Measurements from ENCODE around the gene PROSER3. TPM values are rescaled to one million over a fixed set of nuclear protein-coding genes. Genes with fewer than 3 reads are reported as not detected.
"Not testable (repeated sequence)": the region's sequence is repeated elsewhere in the genome, so short reads cannot be mapped to it uniquely, and the experiment has no call there.

Gene PROSER3
- total RNA-seq, 4 donors from 2014 or later = 3.7 to 9.7 (median 8.6) TPM

DNA sequence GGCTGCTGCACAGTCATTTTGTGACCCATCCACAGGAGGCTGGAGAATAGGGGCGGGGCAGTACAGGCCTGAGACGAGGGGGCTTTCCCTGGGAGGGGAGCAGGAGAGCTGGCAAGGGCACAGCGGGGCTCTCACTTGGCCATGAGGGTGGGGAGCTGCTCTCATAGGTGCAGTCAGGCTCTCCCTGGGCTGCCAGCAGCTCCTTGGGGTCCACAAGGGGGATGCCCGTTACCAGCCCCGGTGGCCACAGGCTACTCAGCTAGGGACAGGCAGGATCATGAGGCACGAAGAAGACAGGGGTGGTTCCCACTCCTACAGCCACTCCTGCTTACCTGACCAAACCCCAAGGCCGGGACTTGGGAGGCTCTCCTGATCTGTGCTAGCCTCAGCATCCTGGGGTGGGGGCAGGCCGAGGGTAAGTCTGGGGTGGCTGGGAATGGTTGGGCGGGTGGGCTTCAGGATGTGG, 33.9 kb downstream of the PROSER3 start:
- Histone ChIP-seq H3K36me3 (peaks cover 0 to 8% (median 0%) of the 10 kb centered on the region in 3 donors), H3K27me3 (peaks cover 0 to 32% (median 1%) of the 10 kb centered on the region in 4 donors), H3K27ac (no peak overlapping the region), H3K9me3 (no peaks in the 10 kb centered on the region), H3K4me3 (no peak overlapping the region), H3K4me1 (no peaks in the 10 kb centered on the region)
- no CpG with 5 or more reads among the region's 9 CpGs for WGBS, 2 donors
- intact Hi-C loops (cut with DNase I) = no loop called here
- TF ChIP-seq POLR2A (IDR thresholded peaks at IDR 0.05) = no peak
- TF ChIP-seq, protein P1, sequence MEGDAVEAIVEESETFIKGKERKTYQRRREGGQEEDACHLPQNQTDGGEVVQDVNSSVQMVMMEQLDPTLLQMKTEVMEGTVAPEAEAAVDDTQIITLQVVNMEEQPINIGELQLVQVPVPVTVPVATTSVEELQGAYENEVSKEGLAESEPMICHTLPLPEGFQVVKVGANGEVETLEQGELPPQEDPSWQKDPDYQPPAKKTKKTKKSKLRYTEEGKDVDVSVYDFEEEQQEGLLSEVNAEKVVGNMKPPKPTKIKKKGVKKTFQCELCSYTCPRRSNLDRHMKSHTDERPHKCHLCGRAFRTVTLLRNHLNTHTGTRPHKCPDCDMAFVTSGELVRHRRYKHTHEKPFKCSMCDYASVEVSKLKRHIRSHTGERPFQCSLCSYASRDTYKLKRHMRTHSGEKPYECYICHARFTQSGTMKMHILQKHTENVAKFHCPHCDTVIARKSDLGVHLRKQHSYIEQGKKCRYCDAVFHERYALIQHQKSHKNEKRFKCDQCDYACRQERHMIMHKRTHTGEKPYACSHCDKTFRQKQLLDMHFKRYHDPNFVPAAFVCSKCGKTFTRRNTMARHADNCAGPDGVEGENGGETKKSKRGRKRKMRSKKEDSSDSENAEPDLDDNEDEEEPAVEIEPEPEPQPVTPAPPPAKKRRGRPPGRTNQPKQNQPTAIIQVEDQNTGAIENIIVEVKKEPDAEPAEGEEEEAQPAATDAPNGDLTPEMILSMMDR (IDR thresholded peaks at IDR 0.05) = no peak
- no peak for DNase-seq

DNA sequence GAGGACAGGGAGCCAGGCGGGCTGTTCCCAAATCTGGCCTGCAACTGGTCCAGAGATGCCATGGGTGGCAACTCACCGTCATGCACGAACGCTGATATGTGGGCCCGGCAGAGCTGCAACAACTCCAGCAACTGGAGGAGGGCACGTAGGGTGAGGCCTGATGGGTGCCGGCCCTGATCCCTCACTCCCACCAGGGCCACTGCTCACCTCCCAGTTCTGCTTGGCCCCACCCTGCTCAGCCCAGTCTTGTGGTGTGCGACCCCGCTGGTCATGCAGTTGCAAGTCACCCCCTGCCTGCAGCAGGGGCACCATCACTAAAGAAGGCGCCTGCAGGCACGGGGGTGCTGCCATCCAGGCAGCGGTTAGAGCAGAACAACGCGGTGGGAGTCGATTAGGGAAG, 34.3 kb downstream of the PROSER3 start:
- Histone ChIP-seq H3K27ac (no peak overlapping the region), H3K27me3 (peaks cover 0 to 37% (median 3%) of the 10 kb centered on the region in 4 donors), H3K4me3 (no peak overlapping the region), H3K4me1 (no peaks in the 10 kb centered on the region), H3K9me3 (no peaks in the 10 kb centered on the region), H3K36me3 (peaks cover 0 to 3% (median 0%) of the 10 kb centered on the region in 3 donors)
- intact Hi-C loops (cut with DNase I) = no loop called here
- no peak for DNase-seq
- no peak for TF ChIP-seq POLR2A (IDR thresholded peaks at IDR 0.05)
- TF ChIP-seq, protein P1 (IDR thresholded peaks at IDR 0.05) = no peak
- 90 to 95% methylated on average over 4 to 11 of the region's 15 CpGs for WGBS, 2 donors

DNA sequence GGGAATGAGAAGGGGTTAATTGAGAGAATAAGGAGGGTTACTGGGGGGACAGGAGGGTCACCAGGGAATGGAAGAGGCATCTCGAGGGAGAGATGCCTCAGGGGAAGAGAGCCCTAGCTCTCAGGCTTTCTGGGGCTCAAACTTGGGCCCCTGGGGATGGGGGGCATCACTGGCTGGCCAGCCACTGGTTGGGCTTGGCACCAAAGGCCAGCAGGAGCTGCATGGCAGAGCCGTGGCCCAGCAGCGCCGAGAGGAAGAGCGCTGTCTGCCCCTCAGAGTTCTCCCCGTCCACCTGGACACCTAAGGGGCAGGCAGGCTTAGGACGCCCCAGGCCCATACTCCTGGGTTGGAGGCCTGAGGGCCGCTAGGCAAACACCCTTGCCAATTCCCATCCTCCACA, 34.9 kb downstream of the PROSER3 start:
- no peak for TF ChIP-seq POLR2A (IDR thresholded peaks at IDR 0.05)
- TF ChIP-seq, protein P1 (IDR thresholded peaks at IDR 0.05) = no peak
- no peak overlapping the region for H3K4me3 ChIP-seq
- intact Hi-C loops (cut with DNase I) = no loop called here

DNA sequence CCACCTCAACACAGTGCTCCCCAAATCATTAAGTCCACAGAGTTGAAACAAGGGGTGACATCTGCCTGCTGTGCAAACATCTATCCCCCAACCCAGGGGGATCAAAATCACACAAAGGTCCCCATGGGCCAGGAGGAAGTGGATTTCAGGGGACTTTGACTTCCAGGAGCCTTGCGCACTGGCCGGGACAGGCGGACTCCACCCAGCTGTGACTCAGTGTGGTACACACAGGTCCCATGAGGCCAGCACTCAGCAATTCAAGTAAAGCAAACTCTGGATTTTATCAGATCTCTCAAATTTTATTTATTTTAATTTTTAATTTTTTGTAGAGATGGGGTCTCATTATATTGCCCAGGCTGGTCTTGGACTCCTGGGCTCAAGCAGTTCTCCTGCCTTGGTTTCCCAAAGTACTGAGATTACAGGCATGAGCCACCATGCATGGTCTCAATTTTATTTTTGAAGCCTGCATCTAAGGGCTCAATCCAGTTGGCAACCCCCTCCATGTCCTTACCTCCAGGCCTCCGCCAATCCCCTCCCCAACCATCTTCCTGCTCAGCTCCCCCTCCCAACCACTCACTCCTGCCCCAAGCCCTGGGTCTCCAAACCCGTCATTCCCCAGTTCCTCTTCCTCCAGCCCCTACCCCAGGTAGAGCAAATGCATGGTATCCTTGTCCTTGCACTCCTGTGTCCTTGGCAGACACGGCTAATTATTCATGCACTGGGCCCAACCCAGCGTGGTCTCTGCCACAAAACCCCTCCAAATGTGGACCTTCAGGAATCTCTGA, 35.6 kb downstream of the PROSER3 start:
- TF ChIP-seq POLR2A (IDR thresholded peaks at IDR 0.05) = no peak
- TF ChIP-seq, protein P1 (IDR thresholded peaks at IDR 0.05) = no peak
- intact Hi-C loops (cut with DNase I) = no loop called here
- DNase-seq = no peak
- H3K4me1 ChIP-seq = no peaks in the 10 kb centered on the region
- H3K27me3 ChIP-seq = peaks cover 0 to 50% (median 5%) of the 10 kb centered on the region in 4 donors
- 59 to 78% methylated on average over 7 of the region's 7 CpGs for WGBS, 2 donors
- H3K27ac ChIP-seq = no peak overlapping the region
- no peaks in the 10 kb centered on the region for H3K36me3 ChIP-seq
- H3K9me3 ChIP-seq = no peaks in the 10 kb centered on the region
- H3K4me3 ChIP-seq = no peak overlapping the region

More for the DNA sequence above, 34.9 kb downstream of the PROSER3 start:
- Histone ChIP-seq H3K36me3 (no peaks in the 10 kb centered on the region), H3K27ac (no peak overlapping the region), H3K9me3 (no peaks in the 10 kb centered on the region), H3K27me3 (peaks cover 0 to 43% (median 5%) of the 10 kb centered on the region in 4 donors), H3K4me1 (no peaks in the 10 kb centered on the region)
- WGBS, 2 donors = 11 to 71% methylated on average over 1 to 5 of the region's 8 CpGs
- no peak for DNase-seq

DNA sequence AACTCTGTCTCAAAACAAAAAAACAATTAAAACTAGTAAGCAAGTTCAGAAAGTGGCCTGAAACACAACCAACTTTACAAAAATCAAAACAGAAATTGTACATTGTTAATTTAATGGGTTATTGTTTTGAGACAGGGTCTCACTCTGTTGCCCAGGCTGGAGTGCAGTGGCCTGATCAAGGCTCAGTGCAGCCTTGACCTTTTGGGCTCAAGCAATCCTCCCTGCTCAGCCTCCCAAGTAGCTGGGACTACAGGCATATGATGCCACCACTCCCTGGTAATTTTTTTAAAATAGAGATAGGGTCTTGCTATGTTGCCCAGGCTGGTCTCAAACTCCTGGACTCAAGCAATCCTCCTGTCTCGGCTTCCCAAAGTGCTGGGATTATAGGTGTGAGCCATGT, 37.6 kb downstream of the PROSER3 start:
- intact Hi-C loops (cut with DNase I); H3K4me1 ChIP-seq; H3K36me3 ChIP-seq; H3K9me3 ChIP-seq; H3K4me3 ChIP-seq; H3K27ac ChIP-seq; DNase-seq: not testable (repeated sequence)
- H3K27me3 ChIP-seq = peaks cover 0 to 63% (median 5%) of the 10 kb centered on the region in 4 donors
- WGBS, 2 donors = 69 to 78% methylated on average over 1 of the region's 1 CpG
